Osteocyte (in vitro differentiated cells): ENCODE results near the gene STAMBPL1. TPM values are rescaled to one million over a fixed set of nuclear protein-coding genes. Genes with fewer than 3 reads are reported as not detected.

Experiments
- DNase-seq: peaks from one replicate; pipeline ENCODE4 v3.0.0; 2021; ENCODE audit warnings: mixed read lengths; ENCODE audit not compliant: unreplicated experiment; ENCODE audit errors: extremely low spot score
- H3K27ac Mint-ChIP-seq: one replicate; pipeline ENCODE4 v1.8.0; 2021; ENCODE audit warnings: mild to moderate bottlenecking, mixed read lengths; ENCODE audit not compliant: unreplicated experiment
- H3K27me3 Mint-ChIP-seq: one replicate; pipeline ENCODE4 v1.8.0; 2021; ENCODE audit warnings: mixed read lengths; ENCODE audit not compliant: unreplicated experiment
- H3K36me3 Mint-ChIP-seq: one replicate; pipeline ENCODE4 v1.8.0; 2021; ENCODE audit warnings: mixed read lengths; ENCODE audit not compliant: unreplicated experiment
- H3K4me1 Mint-ChIP-seq: one replicate; pipeline ENCODE4 v1.8.0; 2021; ENCODE audit warnings: mixed read lengths; ENCODE audit not compliant: unreplicated experiment
- H3K4me3 Mint-ChIP-seq: one replicate; pipeline ENCODE4 v1.8.0; 2021; ENCODE audit warnings: mild to moderate bottlenecking, moderate library complexity, mixed read lengths; ENCODE audit not compliant: unreplicated experiment
- H3K9me3 Mint-ChIP-seq: one replicate; pipeline ENCODE4 v1.8.0; 2021; ENCODE audit warnings: mixed read lengths; ENCODE audit not compliant: unreplicated experiment
- long read RNA-seq: library from polyadenylated mRNA; unstranded; transcript quantifications from one replicate; pipeline ENCODE4 v2.0.0, GENCODE V29; 2021
- total RNA-seq: library from RNA; stranded (reverse); gene quantifications from 2 replicates; pipeline ENCODE4 v1.2.1, GENCODE V29; 2021
- TF ChIP-seq, protein P1 (sequence below): fragments of 200-600 bp; sonication (generic); IDR thresholded peaks from 2 replicates; pipeline ENCODE4 v1.5.0; 2021; ENCODE audit warnings: antibody characterized with exemption, mild to moderate bottlenecking, moderate library complexity

Gene STAMBPL1
- total RNA-seq, result 4.5 and 4.8 TPM in 2 replicates
- long read RNA-seq, partial matches to known transcripts, result 0 of 5 reads
- long read RNA-seq, other reads (novel, unspliced or antisense), result 3 of 5 reads

DNA sequence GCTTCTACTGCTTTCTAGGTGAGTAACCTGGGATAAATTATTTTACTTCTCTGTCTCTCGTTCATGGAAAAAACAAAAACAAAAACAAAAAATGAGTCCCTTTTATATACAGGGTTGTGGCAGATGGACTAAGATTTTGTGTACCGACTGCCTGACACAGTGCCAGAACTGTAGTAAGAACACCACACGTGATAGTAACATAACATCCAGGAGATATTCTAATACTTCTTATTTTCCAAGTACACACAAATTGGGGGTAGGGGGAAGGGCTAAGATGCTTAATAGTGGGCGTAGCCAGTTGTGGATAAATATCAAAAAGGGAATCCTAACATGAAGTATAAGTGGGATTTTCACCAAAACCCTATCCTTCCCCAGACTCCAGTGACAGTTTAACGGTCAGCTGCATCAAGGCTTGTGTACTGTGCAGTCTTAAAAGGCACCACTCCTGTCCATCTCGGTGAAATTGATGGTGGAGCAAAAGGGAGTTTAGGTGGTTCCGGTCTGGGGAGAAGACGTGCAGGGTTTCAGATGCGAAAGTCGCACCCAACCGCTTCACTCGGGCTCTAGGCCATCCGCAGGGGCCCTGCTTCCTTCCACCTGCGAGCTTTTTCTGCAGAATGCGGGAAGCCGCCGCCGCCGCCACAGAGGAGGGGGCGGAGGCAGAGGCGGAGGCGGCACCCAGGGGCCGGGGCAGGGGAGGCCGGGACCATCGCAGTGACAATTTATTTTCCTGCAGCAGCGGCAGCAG lies at the start of gene STAMBPL1:
Gene STAMBPL1 (plus strand): TSS at position 712 of the 748 bp plus-strand sequence. CDS start 21,464 bp downstream, outside the sequence.
- TF ChIP-seq, protein P1, sequence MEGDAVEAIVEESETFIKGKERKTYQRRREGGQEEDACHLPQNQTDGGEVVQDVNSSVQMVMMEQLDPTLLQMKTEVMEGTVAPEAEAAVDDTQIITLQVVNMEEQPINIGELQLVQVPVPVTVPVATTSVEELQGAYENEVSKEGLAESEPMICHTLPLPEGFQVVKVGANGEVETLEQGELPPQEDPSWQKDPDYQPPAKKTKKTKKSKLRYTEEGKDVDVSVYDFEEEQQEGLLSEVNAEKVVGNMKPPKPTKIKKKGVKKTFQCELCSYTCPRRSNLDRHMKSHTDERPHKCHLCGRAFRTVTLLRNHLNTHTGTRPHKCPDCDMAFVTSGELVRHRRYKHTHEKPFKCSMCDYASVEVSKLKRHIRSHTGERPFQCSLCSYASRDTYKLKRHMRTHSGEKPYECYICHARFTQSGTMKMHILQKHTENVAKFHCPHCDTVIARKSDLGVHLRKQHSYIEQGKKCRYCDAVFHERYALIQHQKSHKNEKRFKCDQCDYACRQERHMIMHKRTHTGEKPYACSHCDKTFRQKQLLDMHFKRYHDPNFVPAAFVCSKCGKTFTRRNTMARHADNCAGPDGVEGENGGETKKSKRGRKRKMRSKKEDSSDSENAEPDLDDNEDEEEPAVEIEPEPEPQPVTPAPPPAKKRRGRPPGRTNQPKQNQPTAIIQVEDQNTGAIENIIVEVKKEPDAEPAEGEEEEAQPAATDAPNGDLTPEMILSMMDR, result no peak
- no peak for DNase-seq
- Mint-ChIP-seq H3K36me3 (no peaks in the 10 kb centered on the region), H3K27me3 (peaks cover 2% of the 10 kb centered on the region), H3K9me3 (no peaks in the 10 kb centered on the region), H3K4me1 (peaks cover 37% of the 10 kb centered on the region), H3K4me3 (peak within 1 kb of the TSS; percentile 95), H3K27ac (peak within 1 kb of the TSS; percentile 88)

DNA sequence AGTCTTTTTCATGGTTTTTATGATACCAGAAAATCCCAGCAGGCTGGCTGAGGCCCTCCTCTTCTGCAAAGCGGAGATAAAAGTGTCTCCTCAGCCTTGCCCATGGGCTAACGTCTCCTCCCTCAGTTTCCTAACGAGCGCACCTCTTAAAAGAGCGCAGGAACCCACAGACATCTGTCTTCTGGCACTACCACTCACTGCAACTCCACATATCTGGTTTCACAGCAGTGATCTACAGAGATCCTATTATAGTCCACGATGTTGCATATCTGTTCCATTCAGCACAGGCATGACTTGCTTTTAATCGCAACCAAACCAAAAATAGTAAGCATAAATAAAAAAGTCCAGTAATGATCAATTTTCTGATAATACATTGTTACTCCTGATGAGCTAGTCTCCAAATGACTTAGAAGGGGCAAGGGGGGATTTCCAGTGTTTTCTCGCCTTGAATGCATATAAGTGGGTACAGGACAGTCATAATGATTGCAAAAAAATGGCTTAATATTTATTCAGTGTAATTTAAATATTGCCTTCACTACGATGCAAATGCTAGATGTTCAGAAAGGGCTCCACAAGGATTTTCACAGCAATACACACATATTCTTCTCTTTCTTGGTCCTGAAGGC lies 49.3 kb upstream of the STAMBPL1 start:
- no peak for DNase-seq
- H3K27me3 Mint-ChIP-seq, result peaks cover 29% of the 10 kb centered on the region
- TF ChIP-seq, protein P1, result no peak
- H3K9me3 Mint-ChIP-seq, result no peaks in the 10 kb centered on the region
- no peak overlapping the region for H3K27ac Mint-ChIP-seq
- H3K36me3 Mint-ChIP-seq, result no peaks in the 10 kb centered on the region
- no peak overlapping the region for H3K4me3 Mint-ChIP-seq
- H3K4me1 Mint-ChIP-seq, result no peaks in the 10 kb centered on the region

DNA sequence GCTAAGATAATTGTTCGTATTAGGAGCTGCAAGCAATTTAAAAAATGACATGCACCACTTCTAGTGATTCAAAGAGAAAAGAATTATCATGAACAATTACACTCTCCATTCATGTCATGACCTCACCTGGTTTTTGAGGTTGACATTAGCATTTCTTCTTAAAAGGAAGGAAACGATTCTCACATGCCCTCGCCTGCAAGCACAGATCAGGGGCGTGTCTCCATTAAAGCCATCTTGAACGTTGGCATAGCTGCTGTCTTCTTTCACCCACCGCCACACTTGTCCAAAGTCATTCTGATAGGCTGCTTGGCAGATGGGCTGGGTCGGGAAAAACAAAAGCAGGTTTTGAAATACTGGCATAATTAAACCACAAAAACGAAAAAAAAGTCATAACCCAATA lies 48.3 kb upstream of the STAMBPL1 start:
- no peak overlapping the region for H3K27ac Mint-ChIP-seq
- no peaks in the 10 kb centered on the region for H3K9me3 Mint-ChIP-seq
- no peaks in the 10 kb centered on the region for H3K4me1 Mint-ChIP-seq
- no peak overlapping the region for H3K4me3 Mint-ChIP-seq
- no peaks in the 10 kb centered on the region for H3K36me3 Mint-ChIP-seq
- DNase-seq, result no peak
- TF ChIP-seq, protein P1, result no peak
- peaks cover 29% of the 10 kb centered on the region for H3K27me3 Mint-ChIP-seq

DNA sequence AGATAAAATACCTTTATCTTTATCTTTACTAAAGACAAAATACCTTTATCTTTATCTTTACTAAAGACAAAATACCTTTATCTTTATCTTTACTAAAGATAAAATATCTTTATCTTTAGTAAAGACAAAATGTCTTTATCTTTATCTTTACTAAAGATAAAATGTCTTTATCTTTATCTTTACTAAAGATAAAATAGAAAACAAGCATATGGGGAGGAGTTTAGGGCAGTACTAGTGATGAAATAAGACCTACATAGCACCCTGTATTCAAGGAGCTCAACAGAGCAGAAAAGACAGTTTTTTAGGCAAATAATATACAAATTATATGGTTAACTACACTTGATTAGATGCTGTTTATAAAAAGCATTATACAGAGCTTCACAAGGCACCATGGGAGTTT lies 47.7 kb upstream of the STAMBPL1 start:
- H3K4me3 Mint-ChIP-seq, result no peak overlapping the region
- no peak overlapping the region for H3K27ac Mint-ChIP-seq
- TF ChIP-seq, protein P1, result no peak
- H3K4me1 Mint-ChIP-seq, result no peaks in the 10 kb centered on the region
- no peaks in the 10 kb centered on the region for H3K36me3 Mint-ChIP-seq
- H3K9me3 Mint-ChIP-seq, result no peaks in the 10 kb centered on the region
- peaks cover 26% of the 10 kb centered on the region for H3K27me3 Mint-ChIP-seq
- no peak for DNase-seq

DNA sequence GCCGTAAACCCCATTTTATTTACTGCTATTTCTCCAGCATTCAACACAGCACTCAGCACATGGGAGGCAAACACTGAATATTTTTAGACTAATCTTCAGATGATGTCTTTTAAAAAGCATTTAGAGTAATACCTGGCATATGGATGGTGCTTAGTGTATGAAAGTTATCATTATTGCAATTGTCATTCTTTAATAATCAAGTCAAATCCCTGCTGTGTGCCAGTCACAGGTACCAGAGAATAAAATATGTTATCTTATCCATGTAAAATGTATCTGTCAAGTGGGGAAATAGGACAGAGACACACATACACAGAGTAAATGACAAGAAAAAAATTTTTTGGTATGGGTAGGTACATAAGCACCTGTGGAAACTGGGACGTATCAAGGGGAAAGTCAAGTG lies 46.9 kb upstream of the STAMBPL1 start:
- no peak for DNase-seq
- no peaks in the 10 kb centered on the region for H3K4me1 Mint-ChIP-seq
- TF ChIP-seq, protein P1, result no peak
- peaks cover 23% of the 10 kb centered on the region for H3K27me3 Mint-ChIP-seq
- H3K36me3 Mint-ChIP-seq, result no peaks in the 10 kb centered on the region
- no peaks in the 10 kb centered on the region for H3K9me3 Mint-ChIP-seq
- H3K27ac Mint-ChIP-seq, result no peak overlapping the region
- H3K4me3 Mint-ChIP-seq, result no peak overlapping the region
